NCI-H2107 treated with DMSO at 0.1 percent for 48 hours (cell line): ENCODE measurements around the gene MAFG.
"Not testable (repeated sequence)": the region's sequence is repeated elsewhere in the genome, so short reads cannot be mapped to it uniquely, and the experiment has no call there.

Experiments used
- DNase-seq: peaks from one replicate; lab custom pipeline; 2025; ENCODE audit not compliant: unreplicated experiment; lab: John Stamatoyannopoulos, UW

MAFG gene

GRCh38 chr17:81923302-81924260, 4.0 kb downstream of the MAFG start:
- no peak for DNase-seq

GRCh38 chr17:81922566-81923301, 4.8 kb downstream of the MAFG start:
- DNase-seq = no peak

GRCh38 chr17:81921996-81922565, 5.5 kb downstream of the MAFG start:
- DNase-seq = no peak

GRCh38 chr17:81921537-81921862, 6.0 kb downstream of the MAFG start:
- no peak for DNase-seq

- no peak for DNase-seq
These were observed 6.7 kb downstream of the MAFG start for GRCh38 chr17:81920612-81921536.

- DNase-seq = no peak
These were observed 8.5 kb downstream of the MAFG start for GRCh38 chr17:81918832-81919545.

- not testable (repeated sequence) for DNase-seq
These were observed 9.2 kb downstream of the MAFG start for GRCh38 chr17:81918333-81918669.

GRCh38 chr17:81917565-81918332, 9.8 kb downstream of the MAFG start, which contains the start of gene SIRT7:
Gene SIRT7 (minus strand): TSS chr17:81918176. CDS start chr17:81918131, 45 bp downstream.
- DNase-seq = peak; percentile 61

- no peak for DNase-seq
These were observed 11.1 kb downstream of the MAFG start for GRCh38 chr17:81916234-81917001.

- no peak for DNase-seq
These were observed 12.2 kb downstream of the MAFG start for GRCh38 chr17:81915331-81915730.

GRCh38 chr17:81914103-81914850, 13.3 kb downstream of the MAFG start:
- DNase-seq = no peak

- DNase-seq = no peak
These were observed 14.0 kb downstream of the MAFG start for GRCh38 chr17:81913394-81914102.

GRCh38 chr17:81912441-81913309, 14.9 kb downstream of the MAFG start:
- DNase-seq = no peak

- DNase-seq = no peak
These were observed 15.6 kb downstream of the MAFG start for GRCh38 chr17:81911969-81912368.

- peak; percentile 66 for DNase-seq
These were observed 16.1 kb downstream of the MAFG start, which contains the start of gene PCYT2 for GRCh38 chr17:81911277-81911961. Gene PCYT2 (minus strand): TSS chr17:81911399. CDS start chr17:81911355, 44 bp downstream.

GRCh38 chr17:81910840-81911276, 16.7 kb downstream of the MAFG start:
- no peak for DNase-seq
